ENCODE data around the gene NTF3. TPM values are rescaled to one million over a fixed set of nuclear protein-coding genes. Genes with fewer than 3 reads are reported as not detected.

The NTF3 gene
- total RNA-seq, 1 donor from 2014 or later: 1.2 TPM

DNA sequence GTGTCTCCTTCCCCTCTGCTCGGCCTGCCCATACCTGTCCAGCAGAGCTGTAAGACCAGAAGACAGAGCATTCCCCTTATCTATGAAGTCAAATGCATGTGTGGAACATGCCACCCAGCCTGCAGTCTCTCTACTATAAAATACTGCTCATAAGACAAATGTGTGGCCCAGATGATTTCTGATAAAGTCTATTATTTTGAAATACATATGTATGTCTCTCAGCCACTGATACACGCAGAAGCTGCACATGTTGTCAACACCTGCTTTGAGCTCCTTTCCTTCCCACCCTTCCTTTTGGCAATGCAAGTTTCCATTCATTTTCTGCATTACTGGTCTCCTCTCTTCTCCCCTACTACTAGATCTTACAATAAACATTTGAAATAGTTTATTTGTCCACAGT lies 38.8 kb downstream of the NTF3 start:
- intact Hi-C loops (cut with DNase I): no loop called here

GRCh38 chr12:5473076-5473782 lies 41.3 kb downstream of the NTF3 start:
- intact Hi-C loops (cut with DNase I): no loop called here
- ATAC-seq: peak in 1 of 2 donors; percentile 43
- TF ChIP-seq, protein P1, sequence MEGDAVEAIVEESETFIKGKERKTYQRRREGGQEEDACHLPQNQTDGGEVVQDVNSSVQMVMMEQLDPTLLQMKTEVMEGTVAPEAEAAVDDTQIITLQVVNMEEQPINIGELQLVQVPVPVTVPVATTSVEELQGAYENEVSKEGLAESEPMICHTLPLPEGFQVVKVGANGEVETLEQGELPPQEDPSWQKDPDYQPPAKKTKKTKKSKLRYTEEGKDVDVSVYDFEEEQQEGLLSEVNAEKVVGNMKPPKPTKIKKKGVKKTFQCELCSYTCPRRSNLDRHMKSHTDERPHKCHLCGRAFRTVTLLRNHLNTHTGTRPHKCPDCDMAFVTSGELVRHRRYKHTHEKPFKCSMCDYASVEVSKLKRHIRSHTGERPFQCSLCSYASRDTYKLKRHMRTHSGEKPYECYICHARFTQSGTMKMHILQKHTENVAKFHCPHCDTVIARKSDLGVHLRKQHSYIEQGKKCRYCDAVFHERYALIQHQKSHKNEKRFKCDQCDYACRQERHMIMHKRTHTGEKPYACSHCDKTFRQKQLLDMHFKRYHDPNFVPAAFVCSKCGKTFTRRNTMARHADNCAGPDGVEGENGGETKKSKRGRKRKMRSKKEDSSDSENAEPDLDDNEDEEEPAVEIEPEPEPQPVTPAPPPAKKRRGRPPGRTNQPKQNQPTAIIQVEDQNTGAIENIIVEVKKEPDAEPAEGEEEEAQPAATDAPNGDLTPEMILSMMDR (IDR thresholded peaks at IDR 0.05): no peak

More for the DNA sequence above, 38.8 kb downstream of the NTF3 start:
- ATAC-seq: no peak
- no peaks in the 10 kb centered on the region for H3K9me3 ChIP-seq
- TF ChIP-seq, protein P1 (IDR thresholded peaks at IDR 0.05): no peak
- no peak for DNase-seq
- H3K36me3 ChIP-seq: no peaks in the 10 kb centered on the region
- no peaks in the 10 kb centered on the region for H3K4me1 ChIP-seq
- H3K27ac ChIP-seq: no peak overlapping the region
- no peak overlapping the region for H3K4me3 ChIP-seq
- peaks cover 4% of the 10 kb centered on the region for H3K27me3 ChIP-seq (ENCODE audit: low read depth)

DNA sequence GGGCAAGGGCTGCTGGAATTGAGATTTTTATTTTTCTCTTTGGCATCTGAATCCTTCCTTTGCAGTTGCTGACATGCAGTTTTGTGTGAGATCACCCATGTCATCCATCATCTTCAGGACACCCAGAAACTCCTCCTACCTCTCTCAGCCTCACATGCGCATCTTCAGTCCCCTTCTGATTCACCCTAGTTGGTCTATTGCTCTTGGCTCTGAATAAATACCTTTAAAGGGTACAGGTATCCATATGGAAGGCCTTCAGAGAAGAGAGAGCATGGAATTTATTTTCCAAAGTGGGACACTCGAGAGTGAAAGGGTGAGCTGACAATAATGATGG lies 41.8 kb downstream of the NTF3 start:
- no peak overlapping the region for H3K27ac ChIP-seq
- peaks cover 4% of the 10 kb centered on the region for H3K27me3 ChIP-seq (ENCODE audit: low read depth)
- H3K36me3 ChIP-seq: no peaks in the 10 kb centered on the region
- DNase-seq (no peak), ATAC-seq (no peak)
- H3K4me1 ChIP-seq: no peaks in the 10 kb centered on the region
- H3K9me3 ChIP-seq: no peaks in the 10 kb centered on the region
- intact Hi-C loops (cut with DNase I): no loop called here
- H3K4me3 ChIP-seq: no peak overlapping the region
- TF ChIP-seq, protein P1 (IDR thresholded peaks at IDR 0.05): no peak

More at GRCh38 chr12:5473076-5473782, 41.3 kb downstream of the NTF3 start:
- Histone ChIP-seq H3K27me3 (ENCODE audit: low read depth) (peaks cover 4% of the 10 kb centered on the region), H3K36me3 (no peaks in the 10 kb centered on the region), H3K4me3 (no peak overlapping the region), H3K4me1 (no peaks in the 10 kb centered on the region), H3K9me3 (no peaks in the 10 kb centered on the region), H3K27ac (no peak overlapping the region)
- no peak for DNase-seq

GRCh38 chr12:5476356-5476755 lies 44.4 kb downstream of the NTF3 start:
- intact Hi-C loops (cut with DNase I): no loop called here
- ATAC-seq: no peak

GRCh38 chr12:5478081-5478706 lies 46.3 kb downstream of the NTF3 start:
- no peak for DNase-seq
- H3K27ac ChIP-seq: no peak overlapping the region
- peaks cover 4% of the 10 kb centered on the region for H3K27me3 ChIP-seq (ENCODE audit: low read depth)
- intact Hi-C loops (cut with DNase I): no loop called here
- H3K4me1 ChIP-seq: no peaks in the 10 kb centered on the region
- TF ChIP-seq, protein P1 (IDR thresholded peaks at IDR 0.05): no peak
- H3K9me3 ChIP-seq: no peaks in the 10 kb centered on the region
- no peak for ATAC-seq
- no peaks in the 10 kb centered on the region for H3K36me3 ChIP-seq
- no peak overlapping the region for H3K4me3 ChIP-seq

More at GRCh38 chr12:5476356-5476755, 44.4 kb downstream of the NTF3 start:
- Histone ChIP-seq H3K9me3 (no peaks in the 10 kb centered on the region), H3K4me3 (no peak overlapping the region), H3K27ac (no peak overlapping the region), H3K27me3 (ENCODE audit: low read depth) (peaks cover 8% of the 10 kb centered on the region), H3K36me3 (no peaks in the 10 kb centered on the region), H3K4me1 (no peaks in the 10 kb centered on the region)
- TF ChIP-seq, protein P1 (IDR thresholded peaks at IDR 0.05): no peak
- DNase-seq: no peak
